Vagina (tissue), 2 donors: ENCODE results near the gene CATSPERE. TPM values are rescaled to one million over a fixed set of nuclear protein-coding genes. Genes with fewer than 3 reads are reported as not detected.

Experiments
- DNase-seq, 2 donors: peaks; one replicate each; pipeline ENCODE4 v3.0.0-alpha.2; 2017; ENCODE audit errors: extremely low spot score in 2 of 2
- H3K27ac ChIP-seq: fragments of 200-600 bp; sonication (generic); one replicate; pipeline ENCODE4 v1.5.1; 2019
- H3K27me3 ChIP-seq: fragments of 200-600 bp; sonication (generic); one replicate; pipeline ENCODE4 v1.5.1; 2019
- H3K36me3 ChIP-seq, 2 donors: fragments of 200-600 bp; sonication (generic); one replicate each; pipeline ENCODE4 v1.5.1; 2017 to 2019
- H3K4me1 ChIP-seq: fragments of 200-600 bp; sonication (generic); one replicate; pipeline ENCODE4 v1.5.1; 2019
- H3K4me3 ChIP-seq, 2 donors: fragments of 200-600 bp; sonication (generic); 1 replicate in 1 of 2; 2 replicates in 1 of 2; pipeline ENCODE4 v1.5.1; 2016 to 2019
- H3K9me3 ChIP-seq: fragments of 200-600 bp; sonication (generic); one replicate; pipeline ENCODE4 v1.5.1; 2019
- CTCF ChIP-seq, 3 experiments: fragments of 450-650 bp in 2 of 3; fragments of 200-600 bp in 1 of 3; sonication (generic) in 1 of 3; IDR thresholded peaks; one replicate each; pipeline ENCODE4 v1.5.1; 2017 to 2019; ENCODE audit warnings: antibody characterized with exemption in 3 of 3, mild to moderate bottlenecking in 2 of 3, moderate library complexity in 2 of 3
- POLR2A ChIP-seq, 2 donors: fragments of 450-650 bp; IDR thresholded peaks; one replicate each; pipeline ENCODE4 v1.6.1; 2017; ENCODE audit warnings: antibody characterized with exemption in 2 of 2, mild to moderate bottlenecking in 2 of 2, moderate library complexity in 2 of 2
- POLR2AphosphoS5 ChIP-seq, 2 donors: sonication (generic); formaldehyde crosslinking; IDR thresholded peaks; one replicate each; pipeline ENCODE4 v1.9.0; 2017; ENCODE audit warnings: antibody characterized with exemption in 2 of 2, mild to moderate bottlenecking in 2 of 2, low read depth in 1 of 2; ENCODE audit not compliant: insufficient read depth in 1 of 2
- intact Hi-C: fragments of 100-400 bp; cut with DNase I; formaldehyde crosslinking; loops from one replicate; pipeline ENCODE4 v1.15.1; 2023
- total RNA-seq: library from RNA; depleted of rRNA; stranded (reverse); fragments of >200 nt; gene quantifications from one replicate; pipeline ENCODE4 v1.2.3, GENCODE V29; 2016

The CATSPERE gene
- total RNA-seq, 1 donor from 2014 or later = 0.98 TPM

- TF ChIP-seq POLR2AphosphoS5 (IDR thresholded peaks at IDR 0.05; ENCODE audit: insufficient read depth in 1 of 2, low read depth in 1 of 2) (peak in 1 of 2 donors; percentile 8), POLR2A (IDR thresholded peaks at IDR 0.05) (no peak), CTCF (IDR thresholded peaks at IDR 0.05) (peak; percentile 63 to 88 (median 77))
- no peaks in the 10 kb centered on the region for H3K36me3 ChIP-seq
- no peaks in the 10 kb centered on the region for H3K9me3 ChIP-seq
- no peaks in the 10 kb centered on the region for H3K27me3 ChIP-seq
- intact Hi-C loops = loop anchor here (2.0 kb wide), 1 partner anchor 193 kb away; no protein-coding TSS in a partner anchor
- no peak for DNase-seq
- H3K4me3 ChIP-seq = no peak overlapping the region
- no peak overlapping the region for H3K27ac ChIP-seq
- no peaks in the 10 kb centered on the region for H3K4me1 ChIP-seq
Observed at GRCh38 chr1:244603498-244603897, 142.4 kb downstream of the CATSPERE start.

- Histone ChIP-seq H3K27ac (no peak overlapping the region), H3K27me3 (no peaks in the 10 kb centered on the region)
- no peak for DNase-seq
Observed at GRCh38 chr1:244605835-244606370, 144.8 kb downstream of the CATSPERE start.

GRCh38 chr1:244614113-244614836, 153.2 kb downstream of the CATSPERE start:
- H3K27ac ChIP-seq = no peak overlapping the region
- DNase-seq = no peak
- H3K9me3 ChIP-seq = no peaks in the 10 kb centered on the region

More at GRCh38 chr1:244605835-244606370, 144.8 kb downstream of the CATSPERE start:
- Histone ChIP-seq H3K4me1 (no peaks in the 10 kb centered on the region), H3K4me3 (no peak overlapping the region), H3K9me3 (no peaks in the 10 kb centered on the region), H3K36me3 (no peaks in the 10 kb centered on the region)
- intact Hi-C loops = no loop called here
- TF ChIP-seq POLR2AphosphoS5 (IDR thresholded peaks at IDR 0.05; ENCODE audit: insufficient read depth in 1 of 2, low read depth in 1 of 2) = no peak
- TF ChIP-seq CTCF (IDR thresholded peaks at IDR 0.05) = no peak
- no peak for TF ChIP-seq POLR2A (IDR thresholded peaks at IDR 0.05)

GRCh38 chr1:244614879-244615278, 153.8 kb downstream of the CATSPERE start:
- Histone ChIP-seq H3K9me3 (no peaks in the 10 kb centered on the region), H3K4me1 (no peaks in the 10 kb centered on the region), H3K4me3 (no peak overlapping the region), H3K27ac (no peak overlapping the region), H3K27me3 (no peaks in the 10 kb centered on the region), H3K36me3 (no peaks in the 10 kb centered on the region)
- intact Hi-C loops = no loop called here
- no peak for DNase-seq
- TF ChIP-seq CTCF (IDR thresholded peaks at IDR 0.05) (no peak), POLR2AphosphoS5 (IDR thresholded peaks at IDR 0.05; ENCODE audit: insufficient read depth in 1 of 2, low read depth in 1 of 2) (no peak), POLR2A (IDR thresholded peaks at IDR 0.05) (no peak)

More at GRCh38 chr1:244614113-244614836, 153.2 kb downstream of the CATSPERE start:
- Histone ChIP-seq H3K4me3 (no peak overlapping the region), H3K4me1 (no peaks in the 10 kb centered on the region), H3K27me3 (no peaks in the 10 kb centered on the region), H3K36me3 (no peaks in the 10 kb centered on the region)
- intact Hi-C loops = no loop called here
- TF ChIP-seq POLR2A (IDR thresholded peaks at IDR 0.05) = no peak
- TF ChIP-seq POLR2AphosphoS5 (IDR thresholded peaks at IDR 0.05; ENCODE audit: insufficient read depth in 1 of 2, low read depth in 1 of 2) = no peak
- TF ChIP-seq CTCF (IDR thresholded peaks at IDR 0.05) = no peak

GRCh38 chr1:244615301-244615700, 154.2 kb downstream of the CATSPERE start:
- intact Hi-C loops = no loop called here
- H3K9me3 ChIP-seq = no peaks in the 10 kb centered on the region
- H3K27me3 ChIP-seq = no peaks in the 10 kb centered on the region
- TF ChIP-seq POLR2AphosphoS5 (IDR thresholded peaks at IDR 0.05; ENCODE audit: insufficient read depth in 1 of 2, low read depth in 1 of 2) (no peak), POLR2A (IDR thresholded peaks at IDR 0.05) (no peak), CTCF (IDR thresholded peaks at IDR 0.05) (no peak)
- H3K36me3 ChIP-seq = no peaks in the 10 kb centered on the region
- no peaks in the 10 kb centered on the region for H3K4me1 ChIP-seq
- DNase-seq = no peak
- H3K4me3 ChIP-seq = no peak overlapping the region
- no peak overlapping the region for H3K27ac ChIP-seq
